Erythroblast (primary cell): ENCODE measurements around the gene IDUA.
"Not testable (repeated sequence)": the region's sequence is repeated elsewhere in the genome, so short reads cannot be mapped to it uniquely, and the experiment has no call there.

Experiments
- GATA1 ChIP-seq: IDR thresholded peaks from 2 replicates; pipeline ENCODE4 v1.6.1; 2011; ENCODE audit warnings: low read depth, mild to moderate bottlenecking, control low read depth, low read length, moderate library complexity
- POLR2A ChIP-seq: IDR thresholded peaks from 2 replicates; pipeline ENCODE4 v1.6.1; 2011; ENCODE audit warnings: mild to moderate bottlenecking, low read length

DNA sequence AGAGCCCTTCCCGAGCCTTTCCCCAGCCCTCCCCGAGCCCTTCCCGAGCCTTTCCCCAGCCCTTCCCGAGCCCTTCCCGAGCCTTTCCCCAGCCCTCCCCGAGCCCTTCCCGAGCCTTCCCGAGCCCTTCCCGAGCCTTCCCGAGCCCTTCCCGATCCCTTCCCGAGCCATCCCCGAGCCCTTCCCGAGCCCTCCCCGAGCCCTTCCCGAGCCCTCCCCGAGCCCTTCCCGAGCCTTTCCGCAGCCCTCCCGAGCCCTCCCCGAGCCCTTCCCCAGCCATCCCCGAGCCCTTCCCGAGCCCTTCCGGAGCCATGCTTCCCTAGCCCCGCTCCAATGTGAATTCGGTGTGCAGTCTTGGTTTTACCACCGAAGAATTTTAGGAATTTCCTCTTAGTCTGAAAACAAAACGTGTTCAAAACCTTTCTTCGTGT lies 59.8 kb downstream of the IDUA start:
- TF ChIP-seq POLR2A, GATA1: not testable (repeated sequence)
